MM.1S (cell line): ENCODE results near the gene MYO9A.

Experiments used
- DNase-seq: peaks from one replicate; pipeline ENCODE4 v3.0.0-alpha.2; 2015
- H2AFZ ChIP-seq: fragments of 300-600 bp; sonication (generic); 2 replicates; pipeline ENCODE4 v1.6.0; 2016; ENCODE audit warnings: antibody characterized with exemption, low read length
- H3F3A ChIP-seq: fragments of 300-600 bp; sonication (generic); 2 replicates; pipeline ENCODE4 v1.6.1; 2016; ENCODE audit warnings: mild to moderate bottlenecking, antibody characterized with exemption, low read length, moderate library complexity, mixed read lengths; ENCODE audit not compliant: insufficient read depth
- H3K27ac ChIP-seq: fragments of 300-600 bp; sonication (generic); 2 replicates; pipeline ENCODE4 v1.5.1; 2016; ENCODE audit warnings: mild to moderate bottlenecking, low read length
- H3K27me3 ChIP-seq: fragments of 300-600 bp; sonication (generic); replicated peaks from 2 replicates; pipeline ENCODE4 v1.6.0; 2016; ENCODE audit warnings: low read length; ENCODE audit not compliant: insufficient read depth
- H3K36me3 ChIP-seq: fragments of 300-600 bp; sonication (generic); replicated peaks from 2 replicates; pipeline ENCODE4 v1.6.1; 2016; ENCODE audit warnings: mild to moderate bottlenecking, low read length, mixed read lengths; ENCODE audit not compliant: insufficient read depth
- H3K4me1 ChIP-seq: fragments of 300-600 bp; sonication (generic); 2 replicates; pipeline ENCODE4 v1.6.1; 2016; ENCODE audit warnings: low read length, mixed read lengths
- H3K4me2 ChIP-seq: fragments of 300-600 bp; sonication (generic); 2 replicates; pipeline ENCODE4 v1.6.0; 2016; ENCODE audit warnings: low read depth, low read length
- H3K4me3 ChIP-seq: fragments of 300-600 bp; sonication (generic); 2 replicates; pipeline ENCODE4 v1.5.1; 2016; ENCODE audit warnings: low read length, mixed read lengths
- H3K79me2 ChIP-seq: fragments of 300-600 bp; sonication (generic); 2 replicates; pipeline ENCODE4 v1.6.1; 2016; ENCODE audit warnings: mixed run types, low read length, mixed read lengths
- H3K9ac ChIP-seq: fragments of 300-600 bp; sonication (generic); 2 replicates; pipeline ENCODE4 v1.6.1; 2016; ENCODE audit warnings: low read length, mixed read lengths
- H3K9me2 ChIP-seq: fragments of 300-600 bp; sonication (generic); replicated peaks from 2 replicates; pipeline ENCODE4 v1.6.1; 2016; ENCODE audit warnings: mild to moderate bottlenecking, low read length, mixed read lengths; ENCODE audit not compliant: insufficient read depth
- H3K9me3 ChIP-seq: fragments of 300-600 bp; sonication (generic); replicated peaks from 2 replicates; pipeline ENCODE4 v1.6.1; 2016; ENCODE audit warnings: mild to moderate bottlenecking, low read length, mixed read lengths; ENCODE audit not compliant: insufficient read depth
- H4K20me1 ChIP-seq: fragments of 300-600 bp; sonication (generic); 2 replicates; pipeline ENCODE4 v1.6.1; 2016; ENCODE audit warnings: mild to moderate bottlenecking, low read length, moderate library complexity, mixed read lengths; ENCODE audit not compliant: insufficient read depth
- CTCF ChIP-seq: fragments of 300-600 bp; sonication (generic); IDR thresholded peaks from 2 replicates; pipeline ENCODE4 v1.5.1; 2016; ENCODE audit warnings: antibody characterized with exemption, low read length, mixed read lengths
- EZH2 ChIP-seq: fragments of 300-600 bp; sonication (generic); optimal IDR thresholded peaks from 2 replicates; pipeline ENCODE3; 2017; ENCODE audit warnings: low read depth, mild to moderate bottlenecking, antibody characterized with exemption, low read length, mixed read lengths
- EZH2phosphoT487 ChIP-seq: fragments of 300-600 bp; sonication (generic); IDR thresholded peaks from 2 replicates; pipeline ENCODE4 v1.6.1; 2018; ENCODE audit warnings: antibody characterized with exemption, low read length

Gene MYO9A

GRCh38 chr15:72155003-72155621, 37.2 kb upstream of the MYO9A start:
- Histone ChIP-seq H2AFZ (no peak overlapping the region), H3K4me2 (no peak overlapping the region), H3K27me3 (no peaks in the 10 kb centered on the region), H3K79me2 (no peaks in the 10 kb centered on the region), H3K4me1 (no peaks in the 10 kb centered on the region), H3K4me3 (no peak overlapping the region), H3K27ac (no peak overlapping the region), H3K9me3 (no peaks in the 10 kb centered on the region), H4K20me1 (no peaks in the 10 kb centered on the region), H3K36me3 (no peaks in the 10 kb centered on the region), H3K9me2 (no peaks in the 10 kb centered on the region), H3F3A (no peaks in the 10 kb centered on the region), H3K9ac (no peak overlapping the region)
- DNase-seq: no peak
- TF ChIP-seq CTCF: no peak
- TF ChIP-seq EZH2phosphoT487: no peak
- no peak for TF ChIP-seq EZH2

GRCh38 chr15:72154316-72154715, 36.4 kb upstream of the MYO9A start:
- H3K27ac ChIP-seq: no peak overlapping the region
- H3K9ac ChIP-seq: no peak overlapping the region
- no peak for DNase-seq
- no peak overlapping the region for H3K4me2 ChIP-seq
- H3K9me2 ChIP-seq: no peaks in the 10 kb centered on the region
- no peaks in the 10 kb centered on the region for H3K79me2 ChIP-seq
- no peaks in the 10 kb centered on the region for H3K27me3 ChIP-seq
- H2AFZ ChIP-seq: no peak overlapping the region
- H3K9me3 ChIP-seq: no peaks in the 10 kb centered on the region
- H3K36me3 ChIP-seq: no peaks in the 10 kb centered on the region
- no peaks in the 10 kb centered on the region for H3F3A ChIP-seq
- H3K4me1 ChIP-seq: no peaks in the 10 kb centered on the region
- H3K4me3 ChIP-seq: no peak overlapping the region
- no peaks in the 10 kb centered on the region for H4K20me1 ChIP-seq
- TF ChIP-seq CTCF: no peak
- TF ChIP-seq EZH2phosphoT487: no peak
- TF ChIP-seq EZH2: no peak

- no peaks in the 10 kb centered on the region for H3K9me3 ChIP-seq
- H3K79me2 ChIP-seq: no peaks in the 10 kb centered on the region
- H3K36me3 ChIP-seq: no peaks in the 10 kb centered on the region
- H3K4me3 ChIP-seq: no peak overlapping the region
- H3K4me2 ChIP-seq: no peak overlapping the region
- no peak overlapping the region for H3K9ac ChIP-seq
- no peaks in the 10 kb centered on the region; the same call in 1 of the 2 replicates for H3K27me3 ChIP-seq
- no peaks in the 10 kb centered on the region for H3F3A ChIP-seq
- H3K4me1 ChIP-seq: no peaks in the 10 kb centered on the region
- TF ChIP-seq CTCF (no peak), EZH2phosphoT487 (no peak), EZH2 (no peak)
- DNase-seq: no peak
- H2AFZ ChIP-seq: no peak overlapping the region
- no peak overlapping the region for H3K27ac ChIP-seq
- H3K9me2 ChIP-seq: no peaks in the 10 kb centered on the region
- H4K20me1 ChIP-seq: no peaks in the 10 kb centered on the region
These were observed 35.5 kb upstream of the MYO9A start for GRCh38 chr15:72153269-72154000.
